Activated CD8-positive, alpha-beta memory T cell treated with anti-CD3 and anti-CD28 coated beads for 36 hours (primary cell): ENCODE data around the gene IFI27. TPM values are rescaled to one million over a fixed set of nuclear protein-coding genes. Genes with fewer than 3 reads are reported as not detected.

Experiments used
- CTCF ChIA-PET: fragments of 350-600 bp; sonication (Branson Sonifier 250); formaldehyde crosslinking; loops from one replicate; lab custom pipeline; 2021; ENCODE audit warnings: antibody characterized with exemption; lab: Charles Lee
- POLR2A ChIA-PET: fragments of 350-600 bp; sonication (Branson Sonifier 250); formaldehyde crosslinking; loops from one replicate; lab custom pipeline; 2021; ENCODE audit warnings: antibody characterized with exemption; lab: Charles Lee
- total RNA-seq, 2 experiments: library from RNA; stranded (reverse); gene quantifications; one replicate each; pipeline ENCODE4 v1.2.3, GENCODE V29; 2021

The IFI27 gene
- total RNA-seq, 2 experiments from 2014 or later = 1.1 to 1.3 TPM

DNA sequence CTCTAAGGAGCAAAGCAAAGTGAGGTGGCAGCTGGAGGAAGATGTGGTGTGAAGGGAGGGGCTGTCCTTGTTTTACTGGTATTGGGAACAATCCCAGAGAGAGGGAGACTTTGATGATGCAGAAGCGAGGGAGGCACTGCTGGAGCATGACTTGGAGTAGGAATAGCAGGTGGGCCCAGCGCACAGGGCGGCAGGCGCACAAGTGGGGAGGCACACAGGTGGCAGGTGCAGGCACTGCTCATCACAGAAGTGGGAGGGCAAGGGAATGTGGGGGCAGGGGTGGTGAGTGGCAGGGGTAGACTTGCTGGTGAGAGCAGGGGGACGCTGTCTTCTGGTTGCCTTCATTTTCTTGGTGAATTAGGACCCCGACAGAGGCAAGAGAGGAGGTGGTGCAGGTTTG, 11.5 kb upstream of the IFI27 start:
- POLR2A ChIA-PET = no interaction called here
- CTCF ChIA-PET = no interaction called here

DNA sequence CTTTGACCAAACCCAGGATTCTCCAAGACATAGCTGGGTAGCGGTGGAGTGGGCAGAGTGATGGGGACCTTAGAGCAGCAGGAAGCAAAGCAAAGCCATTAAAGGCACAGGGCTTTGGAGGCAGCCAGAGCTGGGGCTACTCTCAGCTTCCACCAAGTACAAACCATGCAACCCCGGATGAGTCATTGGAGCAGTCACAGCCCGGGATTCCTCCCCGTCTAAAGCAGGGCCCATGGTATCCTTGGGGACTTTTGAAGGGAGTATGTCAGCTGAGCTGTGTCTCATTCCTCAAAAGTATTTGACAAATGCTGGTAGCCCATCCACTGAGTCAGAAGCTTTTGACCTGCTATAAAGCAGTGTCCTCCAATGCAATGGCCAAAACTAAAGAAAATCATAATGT, 9.7 kb upstream of the IFI27 start:
- CTCF ChIA-PET = no interaction called here
- POLR2A ChIA-PET = no interaction called here

DNA sequence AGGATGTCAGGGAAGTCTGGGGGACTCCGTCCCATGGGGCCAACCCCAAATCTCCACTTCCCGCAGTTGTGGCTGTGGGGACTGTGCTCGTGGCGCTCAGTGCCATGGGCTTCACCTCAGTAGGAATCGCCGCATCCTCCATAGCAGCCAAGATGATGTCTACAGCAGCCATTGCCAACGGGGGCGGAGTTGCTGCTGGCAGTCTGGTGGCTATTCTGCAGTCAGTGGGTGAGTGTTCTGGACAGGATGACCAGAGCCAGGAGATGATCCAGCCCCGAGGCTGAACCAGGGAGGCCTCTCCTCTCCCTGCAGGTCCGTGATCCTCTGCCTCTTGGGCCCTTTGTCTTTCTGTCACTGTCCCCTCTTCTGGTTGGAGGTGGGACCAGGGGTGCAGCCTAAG, 8.8 kb upstream of the IFI27 start:
- ChIA-PET POLR2A (no interaction called here), CTCF (no interaction called here)

DNA sequence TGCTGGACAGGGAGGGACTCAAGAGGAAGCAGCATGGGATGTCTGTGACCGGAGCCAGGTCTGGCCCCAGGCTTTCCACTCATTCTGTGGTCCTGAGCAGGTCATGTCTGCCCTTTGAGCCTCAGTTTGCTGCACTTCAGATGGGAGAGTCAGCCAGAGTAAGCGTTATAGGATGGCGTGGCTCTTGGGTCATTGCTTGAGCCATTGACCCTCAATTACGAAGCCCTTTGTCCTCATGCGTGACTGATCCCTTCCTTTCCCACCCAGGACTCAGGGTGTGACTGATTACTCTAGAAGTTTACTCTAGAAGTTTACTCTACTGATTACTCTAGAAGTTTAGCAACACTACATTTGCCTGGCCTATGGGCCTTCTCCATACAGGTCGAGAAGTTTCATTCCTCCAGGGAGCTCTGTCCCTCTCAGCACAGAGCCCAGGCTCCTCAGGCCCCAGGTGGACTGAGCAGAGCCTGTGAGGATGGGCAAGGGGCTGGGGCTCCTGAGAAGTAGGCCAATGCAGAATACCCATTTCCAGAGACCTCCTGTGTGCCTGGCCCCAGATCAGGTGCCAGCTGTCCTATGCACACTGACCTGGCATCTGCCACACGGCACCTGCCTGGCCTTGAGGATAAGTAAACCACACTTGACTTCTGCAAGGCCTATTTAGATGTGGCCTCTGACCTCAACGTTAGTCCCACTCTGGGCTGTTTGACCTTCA, 7.6 kb upstream of the IFI27 start:
- POLR2A ChIA-PET = no interaction called here
- CTCF ChIA-PET = no interaction called here

DNA sequence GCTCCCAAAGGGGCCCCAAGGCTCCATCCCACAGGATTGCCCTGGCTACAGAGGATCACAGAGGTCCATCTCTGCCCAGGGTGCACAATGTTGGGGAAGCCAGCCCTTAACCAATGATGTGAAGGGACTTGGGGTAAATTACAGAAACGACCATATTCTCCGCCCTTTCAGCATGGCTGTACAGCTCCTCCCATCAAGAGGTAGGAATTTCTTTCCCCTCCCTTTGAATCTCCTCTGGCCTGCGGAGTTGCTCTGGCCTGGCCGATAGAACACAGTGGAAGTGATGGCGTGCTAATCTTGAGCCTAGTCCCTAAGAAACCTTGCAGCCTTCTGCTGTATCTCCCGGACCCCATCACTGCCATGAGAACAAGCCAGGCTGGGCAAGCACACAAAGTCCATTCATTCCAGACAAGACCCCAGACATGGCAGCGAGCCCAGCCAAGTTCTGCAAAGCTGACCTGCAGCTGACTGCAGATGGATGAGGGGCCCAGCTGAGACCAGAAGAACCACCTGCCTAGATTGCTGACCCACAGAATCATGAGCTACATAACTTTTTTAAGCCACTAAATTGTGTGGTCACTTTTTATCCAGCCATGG, 6.9 kb upstream of the IFI27 start:
- ChIA-PET CTCF (no interaction called here), POLR2A (no interaction called here)

DNA sequence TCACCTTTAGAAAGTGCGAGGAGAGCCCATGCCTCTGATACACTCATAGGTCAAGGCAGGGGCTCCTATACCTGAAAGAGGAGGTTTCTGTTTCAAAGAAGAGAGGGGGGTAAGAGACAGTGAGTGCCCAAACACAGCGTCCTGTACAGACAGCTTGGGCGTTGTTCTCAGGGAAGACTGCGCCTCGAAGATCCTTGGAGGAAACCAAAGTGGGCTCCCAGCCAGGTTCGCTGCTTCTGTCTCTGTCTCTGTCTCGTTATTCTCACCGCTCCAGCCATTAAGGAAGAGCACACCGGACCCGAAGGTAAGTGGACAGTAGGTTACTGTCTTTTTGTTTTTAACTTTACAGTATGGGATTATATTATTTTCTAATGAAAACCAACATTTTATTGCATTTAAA, 5.8 kb upstream of the IFI27 start:
- ChIA-PET POLR2A (no interaction called here), CTCF (no interaction called here)

DNA sequence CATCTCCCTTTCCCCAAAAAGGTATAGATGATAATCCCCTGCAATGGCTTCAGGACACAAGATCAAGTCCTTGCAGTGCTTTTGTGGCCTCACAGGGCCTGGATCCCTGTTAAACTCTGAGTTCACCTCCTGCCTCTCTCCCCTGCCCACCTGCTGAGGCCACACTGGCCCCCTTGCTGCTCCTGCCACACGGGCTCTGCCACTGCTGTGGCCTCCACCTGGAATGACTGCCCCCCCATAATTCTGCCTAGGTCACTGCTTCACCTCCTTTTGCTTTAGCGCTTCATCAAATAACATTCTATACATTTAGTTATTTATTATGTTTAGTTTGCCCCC, 653 bp upstream of the IFI27 start:
- POLR2A ChIA-PET = no interaction called here
- CTCF ChIA-PET = no interaction called here

DNA sequence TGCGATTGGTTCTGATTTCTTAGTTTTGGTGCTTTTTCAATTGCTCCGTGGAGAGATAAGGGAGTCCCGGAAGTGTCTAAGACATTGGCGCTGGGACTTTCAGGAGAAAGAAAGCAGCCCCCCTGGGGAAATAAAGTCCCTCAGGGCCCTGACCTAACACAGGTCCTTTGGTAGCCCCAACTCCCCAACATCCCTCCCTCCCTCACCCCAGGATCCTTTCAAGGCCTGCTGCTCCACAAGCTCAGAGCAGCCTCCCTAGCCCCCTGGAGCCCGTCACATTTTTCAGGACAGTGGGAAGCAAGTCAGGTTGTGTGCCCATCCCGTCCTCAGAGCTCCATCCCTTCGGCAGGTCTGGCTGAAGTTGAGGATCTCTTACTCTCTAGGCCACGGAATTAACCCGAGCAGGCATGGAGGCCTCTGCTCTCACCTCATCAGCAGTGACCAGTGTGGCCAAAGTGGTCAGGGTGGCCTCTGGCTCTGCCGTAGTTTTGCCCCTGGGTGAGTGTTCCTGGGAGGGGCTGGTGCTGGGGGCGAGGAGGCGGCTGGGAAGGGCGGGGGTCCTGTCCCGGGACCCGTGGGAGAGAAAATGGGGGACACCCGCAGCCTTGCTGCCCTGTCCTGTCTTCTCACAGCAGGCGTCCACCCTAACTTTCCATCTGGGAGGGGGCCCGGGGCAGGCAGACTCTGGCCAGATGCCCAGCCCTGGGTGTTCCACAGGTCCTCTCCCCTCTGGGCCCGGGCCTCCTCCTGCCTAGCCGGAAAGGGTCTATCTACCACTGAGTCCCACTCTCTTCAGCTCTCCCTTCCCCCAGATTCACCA, 950 bp downstream of the IFI27 start:
- ChIA-PET CTCF (no interaction called here), POLR2A (no interaction called here)

DNA sequence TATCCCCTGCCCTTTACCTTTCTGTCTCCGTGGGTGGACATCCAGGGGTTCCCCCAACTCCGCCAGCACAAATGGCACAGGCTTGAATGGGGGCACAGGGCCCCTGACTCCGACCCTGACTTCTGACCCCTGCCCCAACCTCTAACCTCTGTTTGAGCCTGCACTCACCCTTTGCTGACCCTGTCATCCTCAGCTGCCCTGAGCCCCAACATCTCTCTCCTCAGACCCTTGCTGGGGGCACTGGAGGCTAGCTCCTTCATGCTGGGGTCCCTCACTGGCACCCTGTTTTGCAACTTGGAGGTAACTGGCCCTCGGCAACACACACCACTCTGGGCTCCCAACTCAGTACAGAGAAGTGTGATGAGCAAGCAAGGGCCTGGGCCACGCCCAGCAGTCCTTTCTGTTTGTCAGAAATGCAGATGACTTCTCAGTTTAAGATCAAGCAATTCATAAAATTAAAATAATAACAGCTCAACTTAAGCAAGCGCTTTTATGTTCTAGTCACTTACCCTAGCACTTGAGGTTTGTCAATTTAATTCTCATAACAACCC, 2.1 kb downstream of the IFI27 start:
- ChIA-PET POLR2A (no interaction called here), CTCF (no interaction called here)

DNA sequence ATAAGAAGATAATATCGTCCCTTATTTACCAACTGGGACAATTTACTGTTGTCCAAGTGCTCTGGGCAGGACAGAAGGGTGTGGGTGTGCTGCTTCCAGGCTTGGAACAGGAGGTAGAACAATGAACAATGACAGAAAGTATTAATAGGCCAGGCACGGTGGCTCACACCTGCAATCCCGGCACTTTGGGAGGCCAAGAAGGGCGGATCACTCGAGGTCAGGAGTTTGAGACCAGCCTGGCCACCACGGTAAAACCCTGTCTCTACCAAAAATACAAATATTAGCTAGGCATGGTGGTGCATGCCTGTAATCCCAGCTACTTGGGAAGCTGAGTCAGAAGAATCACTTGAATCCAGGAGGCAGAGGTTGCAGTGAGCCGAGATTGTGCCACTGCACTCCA, 2.5 kb downstream of the IFI27 start:
- CTCF ChIA-PET = no interaction called here
- POLR2A ChIA-PET = no interaction called here

DNA sequence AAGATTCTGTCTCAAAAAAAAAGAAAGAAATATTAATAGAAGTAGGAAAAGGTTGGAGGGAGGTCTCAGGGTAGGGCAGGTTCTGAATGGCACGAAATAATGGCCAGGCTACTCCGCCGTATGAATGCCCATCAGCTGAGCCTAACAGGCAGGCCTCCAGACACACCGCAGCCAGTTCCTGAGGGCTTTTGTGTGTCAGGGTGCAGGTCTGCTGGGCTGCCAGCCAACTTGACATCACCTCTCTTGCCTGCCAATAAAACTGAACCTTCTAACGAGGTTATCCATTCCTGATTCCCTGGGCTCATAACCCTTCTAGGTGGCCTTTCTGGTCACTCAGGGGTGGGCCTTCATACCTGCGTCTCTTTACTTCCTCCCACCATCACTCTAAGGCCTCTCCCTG, 3.0 kb downstream of the IFI27 start:
- ChIA-PET POLR2A (no interaction called here), CTCF (no interaction called here)

DNA sequence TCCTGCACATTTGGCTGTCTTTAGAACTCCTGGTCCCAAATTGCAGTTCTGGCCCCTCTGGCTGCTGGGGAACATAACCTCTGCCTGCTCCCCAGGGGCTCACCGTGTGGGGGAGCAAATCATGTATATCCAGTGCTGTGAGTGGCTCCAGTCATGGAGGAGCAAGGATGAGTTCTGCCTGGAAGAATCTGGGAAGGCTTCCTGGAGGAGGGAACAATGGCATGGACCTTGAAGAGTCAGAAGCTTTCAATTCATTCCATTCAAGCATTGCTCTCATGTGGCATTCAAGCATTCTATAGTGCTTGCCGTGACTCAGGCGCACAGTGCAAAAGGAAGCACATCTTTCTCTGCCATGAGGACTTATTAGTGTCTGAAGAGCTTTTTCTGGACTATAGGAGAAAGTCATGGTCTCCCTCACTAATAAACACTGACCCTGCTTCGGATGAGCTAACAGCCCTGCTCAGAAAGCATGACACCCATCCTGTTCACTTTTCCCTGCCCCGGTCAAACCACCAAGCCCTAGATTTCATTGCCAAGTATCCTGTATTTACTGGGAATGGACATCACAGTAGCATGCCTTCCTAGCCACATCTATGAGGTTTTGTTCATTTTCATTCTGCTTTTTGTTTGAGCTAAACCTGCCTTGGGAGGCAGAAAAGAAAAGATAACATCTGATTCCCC, 3.5 kb downstream of the IFI27 start:
- ChIA-PET CTCF (no interaction called here), POLR2A (interaction anchor here (1.1 kb wide), 1 partner anchor 15 kb away, joined by 5 read pairs; no protein-coding TSS in a partner anchor)

DNA sequence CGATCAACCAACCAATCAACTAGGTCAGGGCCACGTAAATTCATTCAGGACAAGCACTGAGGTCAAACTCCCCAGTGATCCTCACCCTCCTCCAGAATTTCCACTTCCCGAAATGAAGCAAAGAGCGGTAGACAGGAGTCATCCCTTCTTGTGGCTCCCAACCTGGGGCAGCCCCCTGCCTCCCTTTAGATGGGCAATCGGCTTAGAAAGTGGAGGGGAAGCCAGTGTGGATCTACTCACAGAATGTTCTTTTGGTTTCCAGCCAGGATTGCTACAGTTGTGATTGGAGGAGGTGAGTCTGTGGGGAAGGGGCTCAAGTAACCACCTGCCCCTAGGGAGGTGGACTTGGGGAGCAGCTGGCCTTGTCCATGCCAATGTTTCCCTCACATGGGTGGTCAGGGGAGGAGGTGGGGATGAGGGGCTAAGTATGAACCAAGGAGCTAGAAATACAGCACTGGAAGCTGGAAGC, 4.1 kb downstream of the IFI27 start:
- POLR2A ChIA-PET = interaction anchor here (1.1 kb wide), 1 partner anchor 14 kb away, joined by 5 read pairs; no protein-coding TSS in a partner anchor
- CTCF ChIA-PET = no interaction called here

DNA sequence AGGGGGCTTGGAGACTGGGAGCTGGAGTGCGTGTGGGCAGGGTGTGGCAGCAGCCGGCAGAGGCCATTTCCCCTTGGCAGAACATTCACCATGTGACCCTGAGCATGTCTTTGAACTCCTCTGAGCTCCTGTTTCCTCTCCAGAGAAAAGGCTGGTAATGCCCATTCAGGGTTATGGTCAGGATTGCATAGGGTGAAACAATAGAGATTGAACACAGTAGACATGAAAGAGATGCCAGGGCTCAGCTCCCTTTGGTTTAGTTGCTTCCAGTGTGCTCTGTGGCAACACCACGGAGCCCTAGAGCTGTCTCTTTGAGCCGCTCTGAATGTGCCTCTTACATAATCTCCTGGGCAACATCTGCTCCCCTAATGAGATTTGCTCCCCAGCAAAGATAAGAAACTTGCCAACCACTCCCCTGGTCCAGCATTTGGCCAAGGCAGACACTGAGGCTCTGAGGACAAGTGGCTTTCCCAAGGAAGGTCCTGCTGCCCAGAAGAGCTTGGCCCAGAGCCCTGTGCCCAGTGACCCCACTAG, 4.6 kb downstream of the IFI27 start:
- ChIA-PET POLR2A (interaction anchor here (1.1 kb wide), 1 partner anchor 14 kb away, joined by 5 read pairs; no protein-coding TSS in a partner anchor), CTCF (no interaction called here)

DNA sequence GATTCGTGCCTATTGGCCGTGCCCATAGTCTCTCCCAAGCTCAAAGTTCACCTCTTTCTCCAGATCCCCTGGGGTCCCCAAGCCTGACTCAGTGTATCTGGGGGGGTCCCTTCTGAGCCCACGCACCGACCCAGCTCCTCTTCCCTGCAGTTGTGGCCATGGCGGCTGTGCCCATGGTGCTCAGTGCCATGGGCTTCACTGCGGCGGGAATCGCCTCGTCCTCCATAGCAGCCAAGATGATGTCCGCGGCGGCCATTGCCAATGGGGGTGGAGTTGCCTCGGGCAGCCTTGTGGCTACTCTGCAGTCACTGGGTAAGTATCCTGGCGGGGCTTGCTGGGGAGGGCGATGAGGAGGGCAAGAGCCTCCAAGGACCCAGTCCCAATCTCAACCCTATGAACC, 5.1 kb downstream of the IFI27 start:
- POLR2A ChIA-PET = no interaction called here
- CTCF ChIA-PET = no interaction called here

DNA sequence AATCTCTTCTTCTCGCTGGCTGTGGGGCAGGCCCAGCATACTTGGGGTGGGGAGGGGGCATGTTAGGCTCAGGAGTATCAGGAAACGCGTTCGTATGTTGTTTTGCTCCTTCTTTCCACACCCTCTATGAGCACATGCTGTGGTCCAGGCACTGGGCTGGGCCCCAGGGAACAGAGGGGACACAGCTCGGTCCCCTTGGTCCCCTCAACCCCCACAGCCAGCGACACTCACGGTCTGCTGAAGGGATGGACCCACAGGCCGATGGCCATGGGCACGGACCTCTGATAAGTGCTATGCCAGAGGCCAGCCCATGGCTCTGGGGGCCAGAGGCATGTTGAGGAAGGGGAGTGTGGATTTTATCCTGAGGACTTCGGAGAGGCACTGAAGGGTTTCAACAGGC, 6.2 kb downstream of the IFI27 start:
- CTCF ChIA-PET = no interaction called here
- POLR2A ChIA-PET = no interaction called here

DNA sequence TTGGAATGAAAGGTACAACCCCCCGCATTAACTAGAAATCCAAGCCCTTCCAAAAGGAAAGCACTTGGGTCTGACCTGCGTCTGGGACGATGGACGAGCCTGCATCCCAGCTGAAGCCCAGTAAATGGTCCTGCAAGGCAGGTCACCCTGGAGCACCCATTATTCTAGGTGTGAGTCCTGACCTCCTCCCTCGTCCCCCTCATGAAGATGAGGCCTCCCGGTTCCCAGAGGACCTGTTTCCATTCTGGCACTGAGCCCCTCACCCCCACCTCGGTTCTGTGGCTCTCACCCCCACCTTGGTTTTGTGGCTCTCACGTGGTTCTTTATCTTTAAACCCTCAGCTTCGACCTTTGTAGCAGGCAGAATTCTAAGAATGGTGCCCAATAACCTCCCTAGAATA, 7.3 kb downstream of the IFI27 start:
- CTCF ChIA-PET = no interaction called here
- POLR2A ChIA-PET = no interaction called here

DNA sequence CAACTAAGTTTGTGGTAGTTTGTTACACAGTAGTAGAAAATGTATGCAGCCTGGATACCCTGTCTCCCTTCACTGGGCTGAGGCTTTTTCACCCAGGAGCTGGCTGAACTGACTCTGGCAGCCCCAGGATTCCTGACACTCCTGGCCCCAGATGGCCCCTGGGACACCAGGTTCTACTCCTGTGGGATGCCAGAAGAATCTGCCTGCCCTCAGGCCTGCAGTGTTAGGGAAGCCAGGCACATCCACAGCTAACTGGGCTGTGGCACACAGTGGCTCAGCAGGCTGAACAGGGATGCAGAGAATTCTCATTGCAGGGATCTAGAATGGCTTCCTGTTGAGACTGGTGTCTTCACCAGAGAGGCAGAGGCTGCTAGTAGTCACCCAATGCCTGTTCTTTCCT, 8.5 kb downstream of the IFI27 start:
- ChIA-PET CTCF (no interaction called here), POLR2A (no interaction called here)

DNA sequence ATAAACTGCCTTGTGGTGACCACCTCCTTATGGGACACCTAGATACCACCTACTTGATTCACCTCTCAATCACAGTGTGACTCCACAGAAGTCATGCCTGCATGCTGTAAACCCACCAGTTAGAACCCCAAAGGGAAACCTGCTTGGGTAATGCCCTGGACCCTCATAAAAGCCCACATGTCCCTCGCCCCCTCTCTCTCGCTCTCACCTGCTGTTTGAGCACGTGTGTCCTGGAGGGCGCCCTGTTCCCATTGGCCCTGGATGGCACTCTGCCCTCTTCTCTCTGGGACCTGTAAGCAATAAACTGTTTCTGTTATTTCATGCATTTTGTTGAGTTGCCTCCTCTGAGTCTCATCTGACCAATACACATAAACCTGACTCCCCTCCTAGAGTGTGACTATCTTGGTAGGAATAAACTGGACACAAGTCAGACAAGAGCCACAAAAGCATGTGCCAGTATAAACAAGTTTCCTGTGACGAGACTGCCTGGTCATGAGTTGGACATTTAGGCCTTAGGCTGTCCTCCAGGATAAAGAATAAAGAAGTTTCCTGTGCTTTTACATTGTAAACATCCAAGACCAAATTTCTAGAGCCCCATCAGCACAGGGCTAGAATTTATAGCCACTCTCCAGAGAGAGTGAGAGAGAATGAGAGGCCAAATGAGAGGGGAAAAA, 10.3 kb downstream of the IFI27 start:
- CTCF ChIA-PET = no interaction called here
- POLR2A ChIA-PET = no interaction called here
